ENCODE measurements around the gene OTOG.

The OTOG gene, protein sequence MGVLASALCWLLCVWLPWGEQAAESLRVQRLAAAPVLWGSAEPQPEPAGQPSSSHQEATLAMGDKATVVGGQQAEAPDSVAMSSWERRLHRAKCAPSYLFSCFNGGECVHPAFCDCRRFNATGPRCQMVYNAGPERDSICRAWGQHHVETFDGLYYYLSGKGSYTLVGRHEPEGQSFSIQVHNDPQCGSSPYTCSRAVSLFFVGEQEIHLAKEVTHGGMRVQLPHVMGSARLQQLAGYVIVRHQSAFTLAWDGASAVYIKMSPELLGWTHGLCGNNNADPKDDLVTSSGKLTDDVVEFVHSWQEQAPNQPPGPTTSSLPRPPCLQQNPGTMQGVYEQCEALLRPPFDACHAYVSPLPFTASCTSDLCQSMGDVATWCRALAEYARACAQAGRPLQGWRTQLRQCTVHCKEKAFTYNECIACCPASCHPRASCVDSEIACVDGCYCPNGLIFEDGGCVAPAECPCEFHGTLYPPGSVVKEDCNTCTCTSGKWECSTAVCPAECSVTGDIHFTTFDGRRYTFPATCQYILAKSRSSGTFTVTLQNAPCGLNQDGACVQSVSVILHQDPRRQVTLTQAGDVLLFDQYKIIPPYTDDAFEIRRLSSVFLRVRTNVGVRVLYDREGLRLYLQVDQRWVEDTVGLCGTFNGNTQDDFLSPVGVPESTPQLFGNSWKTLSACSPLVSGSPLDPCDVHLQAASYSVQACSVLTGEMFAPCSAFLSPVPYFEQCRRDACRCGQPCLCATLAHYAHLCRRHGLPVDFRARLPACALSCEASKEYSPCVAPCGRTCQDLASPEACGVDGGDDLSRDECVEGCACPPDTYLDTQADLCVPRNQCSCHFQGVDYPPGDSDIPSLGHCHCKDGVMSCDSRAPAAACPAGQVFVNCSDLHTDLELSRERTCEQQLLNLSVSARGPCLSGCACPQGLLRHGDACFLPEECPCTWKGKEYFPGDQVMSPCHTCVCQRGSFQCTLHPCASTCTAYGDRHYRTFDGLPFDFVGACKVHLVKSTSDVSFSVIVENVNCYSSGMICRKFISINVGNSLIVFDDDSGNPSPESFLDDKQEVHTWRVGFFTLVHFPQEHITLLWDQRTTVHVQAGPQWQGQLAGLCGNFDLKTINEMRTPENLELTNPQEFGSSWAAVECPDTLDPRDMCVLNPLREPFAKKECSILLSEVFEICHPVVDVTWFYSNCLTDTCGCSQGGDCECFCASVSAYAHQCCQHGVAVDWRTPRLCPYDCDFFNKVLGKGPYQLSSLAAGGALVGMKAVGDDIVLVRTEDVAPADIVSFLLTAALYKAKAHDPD (N-terminal part only)

DNA sequence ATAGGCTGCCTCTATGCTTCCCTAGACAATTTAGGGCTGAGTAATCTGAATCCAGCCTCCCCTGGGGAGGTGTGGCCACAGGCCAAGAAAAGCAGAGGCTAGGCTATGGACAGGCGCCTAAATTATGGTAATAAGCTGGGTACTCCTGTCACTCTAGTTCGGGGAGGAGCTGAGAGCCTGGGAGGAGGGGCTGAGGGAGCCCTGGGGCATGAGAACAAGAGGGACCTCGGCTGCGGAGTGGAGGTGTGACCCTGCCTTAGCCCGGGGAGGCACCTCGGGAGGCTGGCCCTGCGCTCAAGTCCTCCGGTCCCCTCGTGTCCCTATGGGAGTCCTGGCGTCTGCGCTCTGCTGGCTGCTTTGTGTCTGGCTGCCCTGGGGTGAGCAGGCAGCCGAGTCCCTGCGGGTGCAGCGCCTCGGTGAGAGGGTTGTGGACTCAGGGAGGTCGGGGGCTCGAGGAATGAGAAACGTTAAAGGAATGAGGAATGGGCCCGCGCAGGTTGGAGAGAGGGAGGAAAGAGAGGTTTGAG, at the start of gene OTOG:
TSS of gene OTOG (plus strand) at position 209 of the 527 bp plus-strand sequence. CDS start at position 323, 114 bp downstream.
- DNase-seq = no peak

DNA sequence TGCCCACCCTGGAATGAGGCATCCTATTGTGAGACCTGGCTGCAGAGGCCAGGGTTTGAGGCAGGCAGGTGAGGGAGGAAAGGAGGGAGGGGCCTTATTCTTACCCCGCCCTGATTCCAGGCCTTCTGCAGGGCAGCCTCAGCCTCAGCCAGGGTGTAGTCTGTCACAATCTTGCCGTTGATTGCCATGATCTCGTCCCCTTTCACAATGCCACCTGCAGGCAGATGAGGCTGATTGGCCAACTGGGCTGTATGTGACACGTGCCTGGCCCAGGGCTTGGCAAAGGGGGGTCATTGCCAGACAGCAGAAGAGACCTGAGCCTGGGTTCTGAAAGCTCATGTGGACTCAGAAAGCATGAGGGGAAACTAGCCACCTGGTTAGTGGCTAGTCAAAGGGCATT, 49.0 kb upstream of the OTOG start:
- DNase-seq = no peak

DNA sequence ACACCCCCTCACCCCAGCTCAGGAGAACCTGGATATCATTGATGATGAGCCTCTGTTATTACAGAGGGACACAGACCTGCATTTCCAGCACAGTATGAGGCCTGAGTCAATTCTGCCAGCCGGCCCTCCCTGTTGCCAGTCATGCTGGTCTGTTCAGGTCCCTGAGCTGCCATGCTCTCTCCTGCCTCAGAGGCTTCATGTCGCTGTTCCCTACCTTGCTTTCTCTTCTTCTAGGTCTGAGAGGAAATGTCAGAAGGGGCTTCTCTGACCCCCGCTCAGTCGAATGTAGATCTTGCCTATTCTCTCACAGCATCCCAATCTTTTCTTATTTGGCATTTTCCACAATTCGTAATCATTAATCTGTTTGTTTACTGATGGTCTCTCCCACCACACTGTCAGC, 48.6 kb upstream of the OTOG start:
- DNase-seq = no peak

DNA sequence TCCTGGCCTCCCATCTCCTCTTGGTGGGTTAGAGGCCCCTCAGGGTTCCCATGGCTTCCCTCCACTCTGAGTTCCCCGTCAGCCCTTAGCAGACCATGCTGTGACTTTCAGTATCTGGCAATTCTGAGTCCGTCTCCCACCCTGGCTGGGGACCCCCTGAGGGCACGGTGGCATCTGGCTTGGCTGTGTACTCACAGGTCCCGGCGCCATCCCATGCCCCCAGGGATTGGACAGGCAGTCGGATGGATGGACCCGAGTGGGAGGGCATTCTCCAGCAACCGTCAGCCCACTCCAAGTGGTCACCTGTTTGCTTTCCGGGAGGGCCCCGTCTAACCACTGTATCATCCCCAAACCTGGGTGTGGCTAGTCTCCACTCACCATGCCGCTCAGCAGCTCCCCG, 46.4 kb upstream of the OTOG start:
- no peak for DNase-seq

DNA sequence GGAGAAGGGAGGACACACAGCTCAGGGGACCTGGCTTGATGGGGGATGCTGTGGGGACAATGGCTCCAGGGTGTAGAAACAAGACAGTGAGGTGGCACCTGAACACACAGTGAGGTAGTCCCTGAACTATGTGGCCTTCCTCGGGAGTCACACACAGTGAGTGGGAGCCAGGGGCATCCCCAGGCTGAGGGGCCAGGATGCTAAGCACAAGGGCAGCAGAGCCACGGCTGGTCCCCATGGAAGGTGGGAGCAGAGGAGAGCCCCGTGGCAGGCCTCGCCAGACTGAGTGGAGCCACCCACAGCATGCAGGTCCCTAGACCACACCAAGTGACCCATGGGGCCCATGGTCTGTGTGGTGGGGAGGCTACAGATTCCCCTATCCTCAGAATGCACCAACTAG, 44.4 kb upstream of the OTOG start:
- DNase-seq = no peak

DNA sequence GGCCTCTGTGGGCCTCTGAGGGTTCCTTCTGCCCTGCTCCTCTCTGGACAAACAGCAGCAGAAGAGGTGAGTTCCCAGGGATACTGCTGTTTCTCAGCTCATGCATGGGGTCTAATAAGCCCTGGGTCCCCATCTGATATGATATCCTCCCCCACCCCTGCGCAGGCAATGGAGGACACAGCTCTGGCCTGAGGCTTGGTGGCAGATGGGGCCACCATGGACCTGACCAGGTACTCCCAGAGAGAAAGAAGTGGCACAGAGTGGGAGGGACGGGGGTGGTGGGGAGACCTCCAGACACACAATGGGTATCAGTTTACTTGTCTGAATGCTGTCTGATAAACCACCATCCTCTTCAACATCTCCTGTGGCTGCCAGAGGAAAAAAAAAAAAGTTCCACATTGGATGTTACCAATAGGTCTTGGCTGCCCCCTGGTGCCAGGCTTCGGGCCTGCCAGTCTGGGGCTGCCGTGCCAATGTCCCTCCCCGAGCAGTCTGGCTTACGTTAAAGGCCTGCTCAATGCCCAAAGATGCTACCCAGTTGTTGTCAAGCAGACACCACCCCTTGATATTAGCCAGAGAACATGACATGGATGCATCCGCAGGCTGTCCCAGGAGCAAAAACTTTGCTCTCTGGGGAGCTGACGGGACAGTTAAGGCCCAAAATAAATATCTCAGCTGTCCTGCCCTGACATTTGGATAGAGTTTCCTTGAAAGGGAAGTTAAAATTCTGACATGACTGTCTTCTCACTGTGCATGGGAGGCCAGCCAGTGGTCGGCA, 42.5 kb upstream of the OTOG start:
- peak; percentile 89 for DNase-seq

DNA sequence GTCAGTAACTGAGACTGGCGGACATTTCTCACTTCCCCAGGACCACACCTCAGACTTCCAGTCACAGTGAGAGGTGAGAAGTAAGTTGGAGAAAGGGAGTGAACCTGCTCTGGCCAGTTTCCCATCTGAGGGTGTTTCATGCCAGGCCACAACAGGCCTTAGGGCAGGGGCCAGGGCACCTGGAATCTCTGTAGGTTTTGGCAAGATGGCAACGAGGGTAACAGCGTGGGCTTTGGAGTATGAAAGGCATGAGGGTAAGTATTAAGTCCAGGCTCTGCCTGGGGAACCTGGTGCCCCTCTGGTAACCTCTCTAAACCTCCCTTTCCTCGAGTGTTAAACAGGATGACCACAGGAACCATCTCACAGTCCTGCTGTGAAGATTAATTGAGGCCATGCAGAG, 41.9 kb upstream of the OTOG start:
- no peak for DNase-seq

DNA sequence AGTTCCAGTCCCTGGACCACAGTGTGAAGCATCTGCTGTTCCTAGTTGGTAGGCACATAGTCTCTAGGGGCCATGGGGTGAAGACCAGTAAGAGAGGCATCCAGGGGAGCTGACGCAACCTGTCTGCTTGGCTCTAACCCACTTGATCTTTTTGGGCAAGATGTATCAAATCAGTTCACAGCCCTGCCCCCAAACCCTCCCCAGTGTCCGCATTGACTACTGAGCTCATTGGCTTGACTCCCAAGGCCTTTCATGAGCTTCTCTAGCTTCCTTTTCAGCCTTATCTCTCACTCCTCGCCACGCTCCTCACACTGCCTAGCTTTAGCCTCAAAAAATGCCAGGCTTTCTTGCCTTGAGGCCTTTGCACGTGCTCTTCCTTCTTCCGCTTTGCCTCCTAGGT, 40.7 kb upstream of the OTOG start:
- no peak for DNase-seq

DNA sequence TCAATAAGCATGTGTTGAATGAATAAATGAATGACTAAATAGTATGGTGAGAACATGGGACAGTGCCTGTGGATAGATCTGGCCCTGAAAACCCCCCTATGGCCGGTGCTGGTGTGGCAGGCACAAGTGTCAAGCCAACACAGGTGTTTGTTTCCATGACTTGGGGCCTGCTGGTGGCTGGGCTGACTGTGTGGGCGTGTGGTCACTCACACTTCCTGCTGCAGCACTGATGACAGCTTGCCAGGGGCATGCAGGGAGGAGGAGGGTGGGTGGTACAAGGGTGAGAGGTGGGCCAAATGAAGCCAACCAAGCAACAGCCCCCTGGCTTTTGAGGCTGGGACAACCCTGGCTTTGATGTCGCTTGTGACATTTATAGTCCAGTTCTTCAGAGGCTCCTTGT, 40.1 kb upstream of the OTOG start:
- DNase-seq = no peak

DNA sequence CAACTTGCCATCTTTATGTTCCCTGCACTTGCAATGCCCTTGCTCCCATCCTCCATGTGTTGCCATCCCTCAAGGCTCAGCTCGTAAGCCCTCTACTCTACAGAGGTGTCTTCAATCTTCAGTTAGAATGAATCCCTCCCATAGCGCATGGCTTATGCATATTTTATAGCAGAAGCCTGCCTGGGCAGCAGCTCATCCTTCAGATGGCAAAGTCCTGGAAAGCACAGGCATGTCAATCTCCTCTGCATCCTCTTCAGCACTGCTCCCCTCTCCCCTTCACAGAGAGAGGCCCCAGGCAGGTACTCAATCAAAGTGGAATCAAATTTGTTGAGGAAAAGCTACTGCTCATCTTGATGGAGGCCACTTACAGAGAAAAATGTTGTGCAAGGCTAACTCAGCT, 39.3 kb upstream of the OTOG start:
- DNase-seq = no peak

DNA sequence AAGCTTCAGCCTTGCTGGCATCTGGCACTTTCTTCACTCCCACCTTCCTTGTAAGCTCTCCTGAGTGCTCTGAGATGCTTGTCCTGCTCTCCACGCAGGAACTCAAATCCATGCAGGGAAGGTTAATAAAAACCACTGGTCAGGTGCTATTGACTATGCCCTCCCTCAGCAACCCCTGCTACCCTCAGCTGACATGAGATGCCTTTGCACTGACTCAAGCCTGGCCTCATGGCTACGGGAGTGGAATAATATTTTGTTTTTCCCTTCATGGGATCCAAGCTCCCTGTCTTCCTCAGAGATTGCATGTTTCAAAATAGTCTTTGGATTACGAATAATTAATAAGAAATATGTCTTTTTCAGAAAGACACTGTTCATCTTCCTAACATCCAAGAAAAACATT, 38.8 kb upstream of the OTOG start:
- no peak for DNase-seq

DNA sequence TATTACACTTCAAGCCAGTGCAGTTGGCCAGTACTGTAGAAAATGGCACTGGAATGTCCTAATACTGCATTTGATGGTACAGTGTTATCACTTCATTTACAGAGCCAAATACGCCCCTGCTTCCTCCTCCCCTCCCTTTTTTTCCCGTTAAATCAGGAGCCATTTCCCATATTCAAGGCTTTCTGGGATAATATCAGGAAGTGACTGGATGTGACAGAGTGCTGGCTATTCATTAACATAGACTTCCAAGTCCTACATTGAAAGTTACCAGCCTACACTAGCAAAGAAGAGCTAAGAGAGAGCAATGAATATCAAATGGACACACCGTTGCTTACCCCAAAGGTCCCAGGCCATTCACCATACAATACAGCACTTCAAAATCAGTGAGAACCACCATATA, 38.3 kb upstream of the OTOG start:
- DNase-seq = no peak

DNA sequence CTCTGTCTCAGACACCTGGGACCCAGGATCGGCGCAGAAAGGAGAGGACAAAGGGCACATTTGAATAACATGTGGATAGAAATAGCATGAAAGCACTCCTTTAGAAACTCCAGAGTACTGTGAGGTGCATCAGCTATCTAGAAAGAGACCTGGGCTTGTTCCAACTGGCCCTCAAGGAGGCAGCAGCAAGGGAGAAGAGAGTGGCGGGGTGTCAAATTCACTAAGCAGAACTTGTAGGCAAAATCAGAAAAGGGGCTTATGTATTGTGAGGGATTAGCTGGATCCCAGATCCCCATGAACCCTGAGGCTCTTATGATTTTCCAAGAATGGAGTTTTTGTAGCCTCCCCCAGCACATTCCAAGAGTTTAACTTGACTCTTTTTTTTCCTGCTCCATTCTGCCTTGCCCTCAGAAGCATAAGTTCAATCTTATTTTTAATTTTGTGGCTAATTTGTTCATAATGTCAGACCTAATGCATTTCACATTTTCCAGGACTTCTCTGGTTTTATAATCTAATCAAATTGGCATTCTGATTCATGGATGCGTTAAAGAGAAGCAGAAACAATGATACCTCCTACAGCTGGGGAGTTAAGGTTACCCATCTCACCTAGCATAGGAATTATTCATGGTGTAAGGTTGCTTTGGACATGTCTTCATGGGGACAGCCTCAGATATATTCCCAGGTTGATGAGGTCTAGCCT, 36.4 kb upstream of the OTOG start:
- DNase-seq = no peak

DNA sequence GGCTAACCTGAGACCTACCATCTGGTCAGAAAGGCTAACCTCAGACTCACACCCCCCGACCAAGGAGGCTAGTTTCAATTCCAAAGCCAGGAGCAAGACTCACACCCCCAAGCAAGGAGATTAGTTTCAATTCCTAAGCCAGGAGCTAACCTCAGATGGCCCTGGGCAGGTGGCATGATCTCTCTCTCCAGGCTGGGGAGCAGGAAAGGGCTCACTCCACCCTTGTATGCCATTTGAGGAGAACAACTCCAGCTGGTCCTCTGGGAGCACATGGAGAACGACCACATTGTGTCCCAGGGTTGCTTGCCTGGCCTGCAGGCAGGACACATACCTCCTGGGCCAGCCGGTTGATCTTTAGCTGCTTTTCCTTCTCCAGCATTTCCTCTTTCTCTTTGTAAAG, 35.5 kb upstream of the OTOG start:
- DNase-seq = no peak

DNA sequence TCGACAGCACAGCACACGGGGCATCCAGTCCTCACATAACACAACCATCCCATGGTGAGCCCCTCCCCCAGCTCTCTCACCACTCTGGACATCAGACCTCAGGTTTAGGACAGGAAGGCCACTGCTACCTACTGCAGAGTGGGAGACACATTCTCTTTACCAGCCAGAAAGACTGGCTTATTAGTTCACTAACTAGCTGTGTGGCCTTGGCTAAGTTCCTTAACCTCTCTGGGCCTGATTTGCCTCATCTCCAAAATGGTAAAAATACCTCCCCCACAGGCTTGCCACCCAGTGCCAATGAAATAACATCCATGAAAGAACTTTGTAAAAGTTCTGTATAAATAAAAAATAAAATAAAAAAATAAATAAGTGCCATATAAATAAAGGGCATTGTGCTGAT, 35.0 kb upstream of the OTOG start:
- DNase-seq = no peak

DNA sequence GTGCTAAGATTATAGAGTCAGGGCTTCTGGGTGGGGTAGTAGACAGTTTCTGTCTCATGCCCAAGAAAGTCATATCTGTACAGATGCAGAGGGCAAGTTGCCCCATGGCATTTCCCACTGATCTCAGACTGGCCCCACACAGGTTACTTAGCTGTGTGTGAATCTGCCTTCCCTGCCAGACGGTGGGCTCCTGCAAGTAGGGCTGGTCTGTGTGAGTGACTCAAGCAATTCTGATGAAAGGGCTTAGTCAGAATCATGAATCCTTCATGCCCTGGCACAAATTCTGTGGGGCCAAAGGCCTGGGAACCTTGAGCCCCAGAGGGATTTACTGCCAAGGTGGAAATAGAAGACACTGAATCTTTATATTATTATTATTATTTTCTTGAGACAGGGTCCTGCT, 33.2 kb upstream of the OTOG start:
- peak; percentile 35 for DNase-seq

DNA sequence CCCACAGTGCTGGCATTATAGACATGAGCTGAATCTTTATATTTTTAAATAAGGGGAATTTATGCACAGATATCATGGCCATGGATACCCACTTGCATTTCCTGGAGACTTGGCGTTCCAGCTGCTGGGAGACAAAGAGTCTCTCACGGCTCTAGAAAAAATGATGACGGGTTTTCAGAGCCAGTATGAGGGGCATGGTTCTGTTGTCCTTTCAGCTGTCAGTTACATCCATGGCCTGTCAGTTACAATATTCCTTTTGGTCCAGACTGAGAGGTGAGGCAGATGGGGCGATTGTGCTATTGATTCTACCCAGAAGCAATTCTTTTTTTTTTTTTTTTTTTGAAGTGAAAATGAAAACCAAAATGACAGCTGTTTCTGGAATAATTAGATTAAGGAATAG, 32.6 kb upstream of the OTOG start:
- DNase-seq = no peak

DNA sequence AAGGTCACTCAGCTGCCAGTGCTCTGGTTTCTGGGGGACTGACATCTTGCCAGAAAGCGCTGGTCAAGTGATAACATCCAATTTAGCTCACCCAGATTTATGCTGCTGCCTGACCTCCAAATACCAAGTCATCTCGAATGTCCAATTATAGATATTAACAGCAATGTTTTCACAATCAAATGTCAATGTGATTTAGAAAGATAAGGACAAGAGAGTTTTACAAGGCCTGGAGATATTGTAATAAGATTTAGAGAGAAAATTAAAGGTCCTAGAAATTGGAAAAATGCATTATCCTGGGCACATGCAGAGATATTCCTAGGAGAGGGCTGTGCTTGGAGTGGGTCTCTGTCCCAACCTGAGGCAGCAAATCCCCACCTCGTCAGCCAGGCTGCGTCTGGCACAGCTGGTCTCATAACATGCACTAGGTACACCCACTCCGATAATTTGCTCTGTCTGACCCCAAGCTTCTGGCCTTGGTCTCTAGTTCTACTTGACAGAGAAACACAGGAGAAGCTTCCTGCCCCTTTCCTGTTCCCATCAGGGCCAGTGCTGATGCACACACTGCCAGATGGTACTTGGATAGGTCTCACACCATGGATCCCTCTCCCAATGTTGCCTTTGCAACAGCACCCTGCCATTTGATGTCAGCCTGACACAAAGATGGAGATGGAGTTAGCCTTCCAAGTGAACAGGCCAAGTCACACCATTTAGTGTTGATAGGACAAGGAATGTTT, 31.4 kb upstream of the OTOG start:
- no peak for DNase-seq

DNA sequence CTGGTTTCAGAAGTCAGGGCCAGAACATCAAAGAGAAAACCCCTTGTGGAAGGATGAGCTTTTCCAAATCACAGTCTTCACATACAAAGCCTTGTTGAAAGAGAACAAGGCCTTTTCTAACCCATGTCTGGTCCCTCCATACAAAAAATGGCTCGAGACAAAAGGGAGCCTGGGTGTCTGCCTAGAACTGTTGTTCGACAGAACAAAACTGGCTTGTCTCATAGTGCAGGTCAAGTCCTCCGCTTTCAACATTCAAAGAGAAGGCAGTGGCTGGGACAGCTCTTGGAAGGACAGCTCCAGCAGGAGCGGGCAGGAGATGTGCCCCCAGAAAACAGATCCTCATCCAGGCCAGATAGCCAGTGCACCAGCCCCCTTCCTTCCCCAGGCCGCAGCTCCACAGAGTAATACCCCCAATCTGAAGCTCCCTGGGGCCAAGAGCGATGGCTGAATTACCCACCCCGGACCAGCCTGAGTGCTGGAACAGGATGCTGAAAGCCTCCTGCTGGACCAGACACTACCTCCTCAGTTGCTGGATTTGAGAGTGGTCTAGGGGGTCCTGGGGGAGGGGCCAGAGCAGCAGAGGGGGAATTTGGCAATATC, 30.4 kb upstream of the OTOG start:
- DNase-seq = no peak

DNA sequence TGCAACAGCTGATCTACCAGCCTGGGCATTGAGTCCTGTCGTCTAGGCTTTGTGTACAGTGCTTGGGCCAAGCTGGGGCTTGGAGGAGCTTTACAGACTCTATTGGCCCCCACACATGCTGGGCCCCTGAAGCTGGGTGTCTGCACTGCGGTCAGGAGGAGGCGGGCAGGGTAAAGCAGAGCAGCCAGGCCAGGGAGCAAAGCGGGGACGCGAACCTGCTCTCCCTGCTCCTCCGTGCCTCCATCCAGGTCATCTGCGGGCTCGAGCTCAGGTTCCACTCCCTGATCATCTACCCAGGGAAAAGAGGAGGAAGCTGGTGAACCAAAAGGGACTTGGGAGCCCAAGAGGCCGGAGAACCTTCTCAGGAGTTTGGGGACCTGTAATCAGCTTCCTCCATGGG, 29.9 kb upstream of the OTOG start:
- no peak for DNase-seq
